ENCODE measurements around the gene MND1. TPM values are rescaled to one million over a fixed set of nuclear protein-coding genes. Genes with fewer than 3 reads are reported as not detected.
"Not testable (repeated sequence)": the region's sequence is repeated elsewhere in the genome, so short reads cannot be mapped to it uniquely, and the experiment has no call there.

Gene MND1
- total RNA-seq, 1 donor from 2014 or later = not detected

- no peak for DNase-seq (ENCODE audit: low spot score)
Measured at GRCh38 chr4:153438916-153439756, 94.6 kb downstream of the MND1 start.

GRCh38 chr4:153439831-153440230 is 95.3 kb downstream of the MND1 start:
- no peak for DNase-seq (ENCODE audit: low spot score)

GRCh38 chr4:153440475-153440874 is 96.0 kb downstream of the MND1 start:
- no peak for DNase-seq (ENCODE audit: low spot score)

GRCh38 chr4:153447175-153447905 is 102.9 kb downstream of the MND1 start:
- DNase-seq (ENCODE audit: low spot score) = no peak

- DNase-seq (ENCODE audit: low spot score) = no peak
Measured at GRCh38 chr4:153448003-153448731, 103.7 kb downstream of the MND1 start.

- DNase-seq (ENCODE audit: low spot score) = no peak
Measured at GRCh38 chr4:153449338-153449737, 104.8 kb downstream of the MND1 start.

- DNase-seq (ENCODE audit: low spot score) = no peak
Measured at GRCh38 chr4:153450544-153450917, 106.0 kb downstream of the MND1 start.

GRCh38 chr4:153451145-153451544 is 106.7 kb downstream of the MND1 start:
- DNase-seq (ENCODE audit: low spot score) = not testable (repeated sequence)

- no peak for DNase-seq (ENCODE audit: low spot score)
Measured at GRCh38 chr4:153451911-153452657, 107.6 kb downstream of the MND1 start.

GRCh38 chr4:153452658-153453378 is 108.3 kb downstream of the MND1 start:
- no peak for DNase-seq (ENCODE audit: low spot score)

- no peak for DNase-seq (ENCODE audit: low spot score)
Measured at GRCh38 chr4:153453402-153453801, 108.9 kb downstream of the MND1 start.

GRCh38 chr4:153458969-153459368 is 114.5 kb downstream of the MND1 start:
- no peak for DNase-seq (ENCODE audit: low spot score)

- not testable (repeated sequence) for DNase-seq (ENCODE audit: low spot score)
Measured at GRCh38 chr4:153461549-153461948, 117.1 kb downstream of the MND1 start.

- DNase-seq (ENCODE audit: low spot score) = no peak
Measured at GRCh38 chr4:153464068-153464467, 119.6 kb downstream of the MND1 start.

Other genes with a start within 250 kb of the MND1 start
- 17.6 TPM for gene TRIM2, start 140.2 kb upstream of the MND1 start, total RNA-seq
- gene TMEM131L, start 121.7 kb downstream of the MND1 start, total RNA-seq = 27.0 TPM

Measured in mesenteric fat pad (tissue), 1 donor.